ENCODE results near the gene TMC6. TPM values are rescaled to one million over a fixed set of nuclear protein-coding genes. Genes with fewer than 3 reads are reported as not detected.
"Not testable (repeated sequence)": the region's sequence is repeated elsewhere in the genome, so short reads cannot be mapped to it uniquely, and the experiment has no call there.

Gene TMC6
- total RNA-seq, 1 experiment from 2014 or later = 82.2 TPM

- no peaks in the 10 kb centered on the region; the same call in 1 of the 2 replicates for H3K36me3 ChIP-seq (replicated peaks; ENCODE audit: control insufficient read depth, insufficient read depth, low read length)
- no peaks in the 10 kb centered on the region for H3K27me3 ChIP-seq (ENCODE audit: control insufficient read depth, insufficient read depth, low read length)
- no peak overlapping the region for H3K4me3 ChIP-seq (ENCODE audit: insufficient read depth, low read depth, low read length)
- DNase-seq = no peak
These were observed 12.1 kb downstream of the TMC6 start for GRCh38 chr17:78116411-78116810.

DNA sequence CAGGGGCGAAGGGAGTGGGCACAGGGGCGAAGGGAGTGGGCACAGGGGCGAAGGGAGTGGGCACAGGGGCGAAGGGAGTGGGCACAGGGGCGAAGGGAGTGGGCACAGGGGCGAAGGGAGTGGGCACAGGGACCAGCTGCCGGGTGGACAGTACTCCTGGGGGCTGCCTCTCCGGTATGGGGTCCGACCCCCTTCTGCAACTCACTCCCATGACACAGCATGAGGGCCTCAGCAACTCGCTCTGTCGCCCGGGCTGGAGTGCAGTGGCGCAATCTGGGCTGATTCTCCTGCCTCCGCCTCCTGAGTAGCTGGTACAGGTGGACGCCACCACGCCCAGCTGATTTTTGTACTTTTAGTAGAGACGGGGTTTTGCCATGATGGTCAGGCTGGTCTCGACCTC, 12.8 kb downstream of the TMC6 start:
- DNase-seq = peak; percentile 39
- H3K36me3 ChIP-seq (replicated peaks; ENCODE audit: control insufficient read depth, insufficient read depth, low read length); H3K4me3 ChIP-seq (ENCODE audit: insufficient read depth, low read depth, low read length); H3K27me3 ChIP-seq (ENCODE audit: control insufficient read depth, insufficient read depth, low read length): not testable (repeated sequence)

DNA sequence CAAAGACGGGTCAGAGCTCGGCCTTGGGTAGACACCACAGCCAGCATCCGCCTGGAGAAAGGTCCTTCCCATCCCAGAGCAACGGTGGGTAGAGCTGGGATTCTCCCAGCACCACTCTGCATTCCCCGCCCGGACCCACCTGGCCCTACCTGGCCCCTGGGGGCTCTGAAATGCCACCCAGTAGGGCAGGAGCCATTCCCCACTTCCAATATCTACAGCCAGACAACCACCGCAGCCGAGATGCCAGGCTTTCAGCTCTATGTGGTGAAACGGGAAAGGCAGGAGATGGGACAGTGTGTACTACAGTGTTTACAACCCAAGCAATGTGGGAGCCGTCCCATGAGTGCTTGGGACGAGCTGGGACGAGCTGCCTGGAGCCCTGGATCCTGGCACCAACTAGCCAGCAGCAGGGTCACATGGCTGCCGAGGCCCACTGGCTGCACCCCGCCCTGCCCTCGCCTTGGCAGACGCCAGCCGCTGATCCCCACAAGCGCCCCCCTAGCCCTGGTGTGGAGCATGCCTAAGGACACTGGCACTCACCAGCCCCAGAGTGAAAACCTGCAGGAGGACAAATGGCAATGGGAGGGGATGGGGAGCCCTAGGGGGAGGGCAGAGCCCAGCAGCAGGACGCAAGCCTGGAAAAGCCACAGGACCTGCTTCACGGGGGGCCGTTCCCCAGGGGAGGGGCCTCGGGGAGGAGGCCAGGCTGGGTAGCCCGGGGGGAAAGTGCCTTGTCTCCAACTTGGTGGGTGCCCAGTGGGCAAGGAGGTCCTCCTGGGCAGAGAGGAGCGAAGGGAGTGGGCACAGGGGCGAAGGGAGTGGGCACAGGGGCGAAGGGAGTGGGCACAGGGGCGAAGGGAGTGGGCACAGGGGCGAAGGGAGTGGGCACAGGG, 13.5 kb downstream of the TMC6 start:
- Histone ChIP-seq H3K36me3 (replicated peaks; ENCODE audit: control insufficient read depth, insufficient read depth, low read length) (no peaks in the 10 kb centered on the region; the same call in 1 of the 2 replicates), H3K27me3 (ENCODE audit: control insufficient read depth, insufficient read depth, low read length) (no peaks in the 10 kb centered on the region), H3K4me3 (ENCODE audit: insufficient read depth, low read depth, low read length) (no peak overlapping the region)
- DNase-seq = peak; percentile 60

DNA sequence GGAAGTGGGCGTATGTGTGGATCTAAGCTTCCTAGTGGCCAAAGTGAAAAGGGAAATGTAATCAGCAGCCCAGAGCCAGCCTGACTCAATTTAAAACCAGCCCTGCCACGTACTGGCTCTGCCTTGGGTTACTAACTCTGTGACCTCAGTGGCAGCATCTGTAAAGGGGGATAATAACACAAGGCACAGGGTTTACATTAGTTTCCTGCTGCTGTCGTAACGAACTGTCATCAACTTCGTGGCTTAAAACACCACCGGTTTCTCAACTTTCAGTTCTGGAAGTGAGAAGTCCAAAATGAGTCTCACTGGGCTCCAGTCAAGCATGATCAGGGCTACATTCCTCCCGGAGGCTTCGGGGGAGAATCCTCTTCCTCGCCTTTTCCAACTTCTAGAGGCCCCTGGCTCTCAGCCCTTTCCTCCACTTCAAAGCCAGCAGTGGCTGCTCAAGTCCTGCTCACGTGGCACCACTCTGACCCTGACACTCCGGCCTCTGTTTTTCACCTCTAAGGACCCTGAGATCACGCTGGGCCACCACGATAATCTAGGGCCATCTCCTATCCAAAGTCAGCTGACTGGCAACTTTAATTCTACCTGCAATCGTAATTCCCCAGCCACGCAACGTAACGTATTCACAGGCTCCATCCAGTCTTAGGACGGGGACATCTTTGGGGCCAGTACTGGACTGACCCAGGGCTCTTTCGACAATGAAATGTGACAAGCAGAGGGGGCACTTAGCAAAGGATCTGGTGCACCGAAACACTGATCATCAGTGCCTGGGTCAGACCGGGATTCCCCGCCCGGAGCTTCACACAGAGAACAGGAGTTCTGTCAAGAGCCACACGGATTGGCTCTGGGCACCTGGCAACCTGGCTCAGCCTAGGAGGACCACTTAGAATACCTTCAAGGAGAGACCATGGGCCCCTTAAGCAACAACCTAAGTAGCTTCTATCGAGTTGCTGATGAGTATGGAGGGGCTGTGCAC, 14.5 kb downstream of the TMC6 start:
- Histone ChIP-seq H3K36me3 (replicated peaks; ENCODE audit: control insufficient read depth, insufficient read depth, low read length) (no peaks in the 10 kb centered on the region; the same call in 1 of the 2 replicates), H3K27me3 (ENCODE audit: control insufficient read depth, insufficient read depth, low read length) (no peaks in the 10 kb centered on the region), H3K4me3 (ENCODE audit: insufficient read depth, low read depth, low read length) (no peak overlapping the region)
- peak; percentile 56 for DNase-seq

DNA sequence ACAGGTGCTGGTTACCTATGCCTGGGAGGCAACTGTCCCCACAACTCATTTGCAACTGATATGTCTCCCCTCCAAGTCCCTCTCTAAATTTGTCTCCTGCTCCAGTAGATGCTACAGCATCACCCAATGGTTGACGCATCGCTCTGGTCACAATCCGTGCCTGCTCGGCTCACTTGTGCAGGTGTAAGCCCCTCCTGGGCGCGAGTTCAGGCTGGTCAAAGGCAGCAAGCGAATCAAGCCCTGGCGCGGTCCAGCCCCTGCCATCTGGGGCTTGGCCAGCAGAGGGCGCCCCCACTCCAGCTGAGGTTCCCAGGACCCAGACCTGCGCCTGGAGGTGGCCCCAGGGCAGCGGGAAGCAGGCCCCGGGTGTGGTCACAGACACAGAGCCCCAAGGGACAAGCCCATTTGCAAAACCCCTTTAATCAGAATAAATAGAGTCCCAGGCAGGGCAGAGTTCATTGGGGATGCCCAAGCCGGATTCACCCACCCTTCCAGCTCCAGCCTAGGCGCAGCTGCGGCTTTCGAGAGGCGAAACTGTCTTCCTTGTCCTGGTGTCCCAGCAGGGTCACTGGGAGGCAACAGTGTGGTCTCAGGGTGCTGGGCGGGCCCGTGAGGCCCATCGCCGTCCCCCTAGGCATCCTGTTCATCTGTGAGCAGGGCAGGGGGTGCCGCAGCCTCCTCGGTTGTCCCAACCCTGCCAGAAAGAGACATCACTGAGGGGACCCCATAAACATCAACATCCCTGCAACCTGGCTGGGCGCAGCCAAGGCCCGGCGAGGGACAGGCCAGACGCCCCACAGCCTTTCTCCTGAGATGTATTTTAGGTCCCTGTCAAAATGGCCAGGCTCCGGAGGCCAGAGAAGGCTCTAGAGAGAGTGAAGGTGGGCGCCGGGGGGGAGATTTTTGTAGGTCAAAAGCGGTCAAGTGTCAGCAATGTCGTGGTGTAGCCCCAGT, 15.8 kb downstream of the TMC6 start:
- Histone ChIP-seq H3K4me3 (ENCODE audit: insufficient read depth, low read depth, low read length) (no peak overlapping the region), H3K27me3 (ENCODE audit: control insufficient read depth, insufficient read depth, low read length) (no peaks in the 10 kb centered on the region), H3K36me3 (replicated peaks; ENCODE audit: control insufficient read depth, insufficient read depth, low read length) (no peaks in the 10 kb centered on the region; the same call in 1 of the 2 replicates)
- peak; percentile 99 for DNase-seq

DNA sequence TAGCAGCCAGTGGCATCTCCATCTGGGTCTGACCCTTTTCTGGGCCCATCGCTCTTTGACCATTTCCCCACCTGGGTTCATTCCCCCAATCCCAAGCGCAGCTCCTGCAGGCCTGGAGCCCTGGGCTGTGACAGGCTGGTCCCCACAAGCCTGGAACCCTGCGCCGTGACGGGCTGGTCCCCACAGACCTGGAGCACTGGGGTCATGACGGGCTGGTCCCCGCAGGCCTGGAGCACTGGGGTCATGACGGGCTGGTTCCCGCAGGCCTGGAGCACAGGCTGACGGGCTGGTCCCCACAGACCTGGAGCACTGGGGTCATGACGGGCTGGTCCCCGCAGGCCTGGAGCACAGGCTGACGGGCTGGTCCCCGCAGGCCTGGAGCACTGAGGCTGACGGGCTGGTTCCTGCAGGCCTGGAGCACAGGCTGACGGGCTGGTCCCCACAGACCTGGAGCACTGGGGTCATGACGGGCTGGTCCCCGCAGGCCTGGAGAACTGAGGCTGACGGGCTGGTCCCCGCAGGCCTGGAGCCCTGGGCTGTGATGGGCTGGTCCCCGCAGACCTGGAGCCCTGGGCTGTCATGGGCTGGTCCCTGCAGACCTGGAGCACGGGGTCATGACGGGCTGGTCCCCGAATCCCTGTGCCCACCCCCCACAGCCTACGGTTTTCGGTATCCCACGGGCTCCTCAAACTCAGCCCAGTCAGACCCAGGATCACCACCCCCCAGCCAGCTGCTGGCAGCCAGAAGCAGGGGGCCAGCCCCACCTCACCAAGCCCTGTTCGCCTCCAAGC, 16.6 kb downstream of the TMC6 start:
- H3K4me3 ChIP-seq (ENCODE audit: insufficient read depth, low read depth, low read length) = no peak overlapping the region
- DNase-seq = no peak
- no peaks in the 10 kb centered on the region; the same call in 1 of the 2 replicates for H3K36me3 ChIP-seq (replicated peaks; ENCODE audit: control insufficient read depth, insufficient read depth, low read length)
- no peaks in the 10 kb centered on the region for H3K27me3 ChIP-seq (ENCODE audit: control insufficient read depth, insufficient read depth, low read length)

DNA sequence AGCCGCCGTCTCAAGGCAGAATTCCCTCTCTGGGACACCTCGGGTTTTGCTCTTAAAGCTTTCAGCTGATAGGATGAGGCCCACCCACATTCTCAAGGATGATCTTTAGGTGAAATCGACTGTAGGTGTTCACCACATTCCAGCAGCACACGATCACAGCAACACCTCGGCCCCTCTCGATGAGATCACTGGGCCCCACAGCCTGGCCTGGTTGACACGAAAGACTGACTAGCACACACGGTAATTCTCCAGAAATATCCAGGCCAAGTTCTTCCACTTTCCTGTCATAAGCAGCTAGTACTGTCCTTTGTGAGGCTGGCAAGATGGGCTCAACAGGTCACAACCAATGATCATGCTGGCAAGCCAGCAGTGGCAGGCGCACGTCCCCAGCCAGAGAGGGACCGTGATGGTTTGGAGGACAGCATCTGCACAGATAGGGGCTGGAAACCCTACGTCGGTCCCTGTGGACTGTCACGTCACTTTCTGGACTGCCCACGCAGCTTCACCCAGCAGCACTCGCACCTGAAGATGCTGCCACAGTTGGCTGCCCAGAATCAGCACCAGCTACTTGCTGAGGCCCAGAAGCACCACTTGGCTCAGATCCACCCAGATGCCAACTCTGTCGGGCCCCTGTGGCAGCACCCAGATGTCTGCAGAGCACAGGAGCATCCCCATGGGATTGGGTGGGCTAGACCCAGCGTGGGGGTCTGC, 17.4 kb downstream of the TMC6 start:
- DNase-seq = peak; percentile 42
- Histone ChIP-seq H3K27me3 (ENCODE audit: control insufficient read depth, insufficient read depth, low read length) (no peaks in the 10 kb centered on the region), H3K4me3 (ENCODE audit: insufficient read depth, low read depth, low read length) (no peak overlapping the region), H3K36me3 (replicated peaks; ENCODE audit: control insufficient read depth, insufficient read depth, low read length) (no peaks in the 10 kb centered on the region; the same call in 1 of the 2 replicates)

- DNase-seq = peak; percentile 42
- no peaks in the 10 kb centered on the region for H3K27me3 ChIP-seq (ENCODE audit: control insufficient read depth, insufficient read depth, low read length)
- H3K4me3 ChIP-seq (ENCODE audit: insufficient read depth, low read depth, low read length) = no peak overlapping the region
- H3K36me3 ChIP-seq (replicated peaks; ENCODE audit: control insufficient read depth, insufficient read depth, low read length) = no peaks in the 10 kb centered on the region; the same call in 1 of the 2 replicates
These were observed 18.1 kb downstream of the TMC6 start for GRCh38 chr17:78110363-78111015.

GRCh38 chr17:78109489-78109761, 19.1 kb downstream of the TMC6 start:
- Histone ChIP-seq H3K4me3 (ENCODE audit: insufficient read depth, low read depth, low read length) (no peak overlapping the region), H3K36me3 (replicated peaks; ENCODE audit: control insufficient read depth, insufficient read depth, low read length) (no peaks in the 10 kb centered on the region; the same call in 1 of the 2 replicates), H3K27me3 (ENCODE audit: control insufficient read depth, insufficient read depth, low read length) (no peaks in the 10 kb centered on the region)
- DNase-seq = no peak

DNA sequence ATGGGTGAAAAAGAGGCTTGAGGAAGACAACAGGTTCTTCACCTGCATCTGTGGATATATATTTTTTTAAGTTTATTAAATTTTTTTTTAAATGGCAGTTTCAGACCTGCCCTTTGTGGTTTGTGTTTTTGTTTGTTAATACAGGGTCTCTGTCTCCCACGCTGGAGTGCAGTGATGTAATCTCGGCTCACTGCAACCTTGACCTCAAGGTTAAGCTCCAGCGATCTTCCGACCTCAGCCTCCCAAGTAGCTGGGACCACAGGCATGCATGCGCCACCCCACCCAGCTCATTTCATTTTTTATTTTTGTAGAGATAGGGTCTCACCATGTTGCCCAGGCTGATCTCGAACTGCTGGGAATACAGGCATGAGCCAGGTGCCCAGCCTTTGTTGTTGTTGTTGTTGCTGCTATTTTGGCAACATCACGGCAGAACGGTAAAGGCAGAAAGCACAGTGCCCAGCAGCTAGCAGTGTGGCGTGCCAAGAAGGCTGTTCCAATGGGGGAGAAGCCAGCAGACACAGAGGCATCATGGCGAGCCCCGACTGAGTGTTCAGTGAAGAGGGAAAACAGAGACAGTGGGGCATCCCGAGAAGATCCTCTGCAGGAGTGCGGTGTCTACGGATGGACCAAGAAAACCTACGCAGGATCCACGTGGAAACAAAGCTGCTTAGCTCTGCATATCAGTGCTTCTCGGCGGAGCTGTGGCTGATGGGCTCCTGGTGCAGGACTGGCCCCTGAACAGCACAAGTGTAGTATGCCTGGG, 19.6 kb downstream of the TMC6 start:
- DNase-seq = no peak
- no peak overlapping the region for H3K4me3 ChIP-seq (ENCODE audit: insufficient read depth, low read depth, low read length)
- no peaks in the 10 kb centered on the region for H3K27me3 ChIP-seq (ENCODE audit: control insufficient read depth, insufficient read depth, low read length)
- peaks cover 2% of the 10 kb centered on the region for H3K36me3 ChIP-seq (replicated peaks; ENCODE audit: control insufficient read depth, insufficient read depth, low read length)

DNA sequence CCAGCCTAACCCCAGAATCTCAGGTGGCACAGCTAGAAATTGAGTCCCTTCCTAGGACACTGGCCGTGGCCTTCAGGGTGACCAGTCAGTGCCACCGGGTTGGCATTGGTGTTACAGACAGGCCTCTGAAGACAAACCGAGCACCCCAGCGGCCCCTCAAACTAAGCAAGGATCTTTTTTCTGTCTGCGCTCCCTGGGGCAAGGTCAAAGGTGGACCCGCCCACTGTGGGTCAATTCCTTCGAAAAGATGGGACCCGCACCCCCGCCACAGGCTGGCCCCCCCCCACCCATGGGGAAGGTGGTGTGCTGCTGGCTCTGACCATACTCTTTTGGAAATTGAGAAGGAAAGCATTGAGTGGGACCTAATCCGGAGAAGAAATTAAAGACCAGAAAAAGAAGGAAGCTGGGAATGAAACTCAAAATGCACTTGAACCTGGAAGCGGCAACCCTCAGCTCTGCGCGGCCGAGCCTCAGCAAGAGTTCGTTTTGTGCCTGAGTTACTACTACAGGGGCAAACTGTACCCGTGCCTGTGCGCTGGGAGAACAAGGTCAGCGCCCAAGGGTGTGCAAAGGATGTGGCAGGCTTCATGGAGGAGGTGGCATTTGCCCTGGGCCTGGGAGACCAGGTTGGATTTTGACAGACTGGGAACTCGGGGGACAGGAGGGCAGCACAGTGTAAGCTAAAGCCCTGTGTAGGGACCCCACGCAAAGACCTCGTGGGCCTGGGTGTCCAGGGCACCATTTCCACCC, 20.4 kb downstream of the TMC6 start:
- H3K27me3 ChIP-seq (ENCODE audit: control insufficient read depth, insufficient read depth, low read length) = no peaks in the 10 kb centered on the region
- H3K36me3 ChIP-seq (replicated peaks; ENCODE audit: control insufficient read depth, insufficient read depth, low read length) = peaks cover 3% of the 10 kb centered on the region; the same call in 1 of the 2 replicates
- peak; percentile 51 for DNase-seq
- no peak overlapping the region for H3K4me3 ChIP-seq (ENCODE audit: insufficient read depth, low read depth, low read length)

Measured in H7 (cell line).